Fibroblast of lung (primary cell): ENCODE results near the gene CSGALNACT2.

ENCODE experiments used
- EZH2 ChIP-seq: IDR thresholded peaks from 2 replicates; pipeline ENCODE4 v1.5.1; 2012; ENCODE audit warnings: low read length, control low read depth, mild to moderate bottlenecking; ENCODE audit errors: missing control alignments
- TF ChIP-seq, protein P1 (sequence below), 2 donors: IDR thresholded peaks in 1 of 2; conservative IDR thresholded peaks in 1 of 2; 1 replicate in 1 of 2; 2 replicates in 1 of 2; pipeline ENCODE4 v1.5.1; 2011 to 2012; ENCODE audit warnings: low read length in 2 of 2, control low read depth in 1 of 2, inconsistent platforms in 1 of 2, low read depth in 1 of 2, mild to moderate bottlenecking in 1 of 2

- TF ChIP-seq, protein P1, sequence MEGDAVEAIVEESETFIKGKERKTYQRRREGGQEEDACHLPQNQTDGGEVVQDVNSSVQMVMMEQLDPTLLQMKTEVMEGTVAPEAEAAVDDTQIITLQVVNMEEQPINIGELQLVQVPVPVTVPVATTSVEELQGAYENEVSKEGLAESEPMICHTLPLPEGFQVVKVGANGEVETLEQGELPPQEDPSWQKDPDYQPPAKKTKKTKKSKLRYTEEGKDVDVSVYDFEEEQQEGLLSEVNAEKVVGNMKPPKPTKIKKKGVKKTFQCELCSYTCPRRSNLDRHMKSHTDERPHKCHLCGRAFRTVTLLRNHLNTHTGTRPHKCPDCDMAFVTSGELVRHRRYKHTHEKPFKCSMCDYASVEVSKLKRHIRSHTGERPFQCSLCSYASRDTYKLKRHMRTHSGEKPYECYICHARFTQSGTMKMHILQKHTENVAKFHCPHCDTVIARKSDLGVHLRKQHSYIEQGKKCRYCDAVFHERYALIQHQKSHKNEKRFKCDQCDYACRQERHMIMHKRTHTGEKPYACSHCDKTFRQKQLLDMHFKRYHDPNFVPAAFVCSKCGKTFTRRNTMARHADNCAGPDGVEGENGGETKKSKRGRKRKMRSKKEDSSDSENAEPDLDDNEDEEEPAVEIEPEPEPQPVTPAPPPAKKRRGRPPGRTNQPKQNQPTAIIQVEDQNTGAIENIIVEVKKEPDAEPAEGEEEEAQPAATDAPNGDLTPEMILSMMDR (conservative IDR thresholded peaks at IDR 0.05 in 1 of 2, IDR thresholded peaks at IDR 0.05 in 1 of 2; ENCODE audit: low read depth in 1 of 2, low read length in 2 of 2): no peak
- TF ChIP-seq EZH2: no peak
Observed at GRCh38 chr10:43187213-43187612, 49.0 kb downstream of the CSGALNACT2 start.
